Upper lobe of right lung (tissue), 1 donor: ENCODE measurements around the gene CD4. TPM values are rescaled to one million over a fixed set of nuclear protein-coding genes. Genes with fewer than 3 reads are reported as not detected.
"Not testable (repeated sequence)": the region's sequence is repeated elsewhere in the genome, so short reads cannot be mapped to it uniquely, and the experiment has no call there.

Experiments used
- ATAC-seq: fragments of 200-7000 bp; cut with Tn5 transposase; one replicate; pipeline ENCODE4 v1.9.1; 2020; ENCODE audit warnings: mild to moderate bottlenecking, moderate library complexity
- DNase-seq: peaks from one replicate; pipeline ENCODE4 v3.0.0-alpha.2; 2020
- H3K27ac ChIP-seq: fragments of 200-600 bp; one replicate; pipeline ENCODE4 v1.8.0; 2022
- H3K27me3 ChIP-seq: fragments of 200-600 bp; one replicate; pipeline ENCODE4 v1.8.0; 2022; ENCODE audit warnings: mild to moderate bottlenecking
- H3K36me3 ChIP-seq: fragments of 200-600 bp; one replicate; pipeline ENCODE4 v1.8.0; 2022
- H3K4me1 ChIP-seq: fragments of 200-600 bp; one replicate; pipeline ENCODE4 v1.8.0; 2022
- H3K4me3 ChIP-seq: fragments of 200-600 bp; one replicate; pipeline ENCODE4 v1.8.0; 2022; ENCODE audit warnings: mild to moderate bottlenecking
- H3K9me3 ChIP-seq: fragments of 200-600 bp; one replicate; pipeline ENCODE4 v1.8.0; 2022
- intact Hi-C: fragments of 100-400 bp; cut with DNase I; formaldehyde crosslinking; loops from one replicate; pipeline ENCODE4 v1.11.0; 2022
- total RNA-seq: library from RNA; stranded (reverse); fragmentation: NEBNext Ultra II Directional; extraction: Animal tissue kit (Norgen Biotek cat#: 25700); gene quantifications from one replicate; pipeline ENCODE4 v1.2.1, GENCODE V29; 2021
- TF ChIP-seq, protein P1 (sequence below): fragments of 200-600 bp; IDR thresholded peaks from one replicate; pipeline ENCODE4 v1.8.0; 2022; ENCODE audit warnings: antibody characterized with exemption
- donor health status: DM: no; HTN: yes; CAD: no; lungs with severe emphysema.

The CD4 gene
- total RNA-seq, 1 donor from 2014 or later, result 67.6 TPM

DNA sequence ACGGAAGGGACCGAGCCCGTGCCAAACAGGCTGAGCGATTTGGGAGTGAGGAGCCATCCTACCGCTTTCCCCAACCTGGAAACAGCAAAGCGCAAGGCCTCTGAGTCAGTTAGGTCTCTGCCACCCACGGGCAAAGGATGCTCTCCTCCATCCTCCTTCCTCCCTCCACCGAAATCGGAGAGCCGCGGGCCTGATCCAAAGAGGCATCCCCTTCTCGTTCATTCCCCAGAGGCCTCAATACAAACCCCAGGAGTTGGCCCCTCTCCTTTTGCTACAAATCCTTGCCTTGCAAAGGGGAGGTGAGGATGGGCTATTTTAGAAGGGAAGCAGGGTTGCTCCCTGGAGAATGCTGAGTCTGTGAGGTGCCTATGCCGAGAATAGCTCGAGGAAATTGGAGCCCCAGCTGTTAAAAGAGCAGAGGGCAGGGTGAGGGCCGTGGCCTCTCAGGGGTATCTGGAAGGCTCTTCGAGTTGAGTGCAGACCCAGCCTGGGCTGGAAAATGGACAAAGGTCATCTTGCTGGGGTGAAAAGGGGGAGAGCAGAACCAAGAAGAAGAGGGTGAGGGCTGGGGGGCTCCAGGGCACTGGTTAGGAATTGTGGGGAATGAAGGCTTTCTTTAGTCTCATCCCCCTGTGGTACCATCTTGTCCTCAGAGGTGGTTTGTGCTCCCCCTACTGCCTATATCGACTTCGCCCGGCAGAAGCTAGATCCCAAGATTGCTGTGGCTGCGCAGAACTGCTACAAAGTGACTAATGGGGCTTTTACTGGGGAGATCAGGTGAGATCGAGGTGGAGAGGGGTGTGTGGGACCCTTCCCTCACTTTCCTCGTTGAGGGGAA is 79.1 kb downstream of the CD4 start:
- Histone ChIP-seq H3K36me3 (peaks cover 43% of the 10 kb centered on the region), H3K27ac (peak overlapping the region; percentile 96), H3K4me3 (peak overlapping the region; percentile 100), H3K4me1 (peaks cover 39% of the 10 kb centered on the region), H3K9me3 (no peaks in the 10 kb centered on the region), H3K27me3 (no peaks in the 10 kb centered on the region)
- DNase-seq (no peak), ATAC-seq (no peak)
- TF ChIP-seq, protein P1, sequence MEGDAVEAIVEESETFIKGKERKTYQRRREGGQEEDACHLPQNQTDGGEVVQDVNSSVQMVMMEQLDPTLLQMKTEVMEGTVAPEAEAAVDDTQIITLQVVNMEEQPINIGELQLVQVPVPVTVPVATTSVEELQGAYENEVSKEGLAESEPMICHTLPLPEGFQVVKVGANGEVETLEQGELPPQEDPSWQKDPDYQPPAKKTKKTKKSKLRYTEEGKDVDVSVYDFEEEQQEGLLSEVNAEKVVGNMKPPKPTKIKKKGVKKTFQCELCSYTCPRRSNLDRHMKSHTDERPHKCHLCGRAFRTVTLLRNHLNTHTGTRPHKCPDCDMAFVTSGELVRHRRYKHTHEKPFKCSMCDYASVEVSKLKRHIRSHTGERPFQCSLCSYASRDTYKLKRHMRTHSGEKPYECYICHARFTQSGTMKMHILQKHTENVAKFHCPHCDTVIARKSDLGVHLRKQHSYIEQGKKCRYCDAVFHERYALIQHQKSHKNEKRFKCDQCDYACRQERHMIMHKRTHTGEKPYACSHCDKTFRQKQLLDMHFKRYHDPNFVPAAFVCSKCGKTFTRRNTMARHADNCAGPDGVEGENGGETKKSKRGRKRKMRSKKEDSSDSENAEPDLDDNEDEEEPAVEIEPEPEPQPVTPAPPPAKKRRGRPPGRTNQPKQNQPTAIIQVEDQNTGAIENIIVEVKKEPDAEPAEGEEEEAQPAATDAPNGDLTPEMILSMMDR, result no peak
- intact Hi-C loops, result no loop called here

- Histone ChIP-seq H3K4me1 (peaks cover 39% of the 10 kb centered on the region), H3K27ac (no peak overlapping the region), H3K4me3 (peak overlapping the region; percentile 100), H3K9me3 (no peaks in the 10 kb centered on the region), H3K36me3 (peaks cover 34% of the 10 kb centered on the region), H3K27me3 (no peaks in the 10 kb centered on the region)
- TF ChIP-seq, protein P1, result peak; percentile 90
- ATAC-seq, result peak; percentile 21
- peak; percentile 83 for DNase-seq
- intact Hi-C loops, result loop anchor here (10.0 kb wide), 1 partner anchor 65 kb away; no protein-coding TSS in a partner anchor
These were observed 80.0 kb downstream of the CD4 start for GRCh38 chr12:6869049-6870021.

GRCh38 chr12:6870304-6870703 is 81.0 kb downstream of the CD4 start:
- H3K4me3 ChIP-seq, H3K9me3 ChIP-seq, H3K27me3 ChIP-seq, DNase-seq, ATAC-seq, H3K27ac ChIP-seq: not testable (repeated sequence)
- H3K36me3 ChIP-seq, result peaks cover 27% of the 10 kb centered on the region
- H3K4me1 ChIP-seq, result peaks cover 39% of the 10 kb centered on the region
- intact Hi-C loops, result loop anchor here (10.0 kb wide), 1 partner anchor 64 kb away; no protein-coding TSS in a partner anchor

Other genes with a start within 250 kb of the CD4 start
- gene IFFO1, start 233.5 kb upstream of the CD4 start, total RNA-seq, result 23.5 TPM
- 32.2 TPM for gene NOP2, start 221.2 kb upstream of the CD4 start, total RNA-seq
- 160 TPM for gene CHD4, start 182.1 kb upstream of the CD4 start, total RNA-seq
- 2.5 TPM for gene LPAR5, start 153.6 kb upstream of the CD4 start, total RNA-seq
- 3.8 TPM for gene ACRBP, start 142.1 kb upstream of the CD4 start, total RNA-seq
- 38.0 TPM for gene ING4, start 126.4 kb upstream of the CD4 start, total RNA-seq
- 53.6 TPM for gene ZNF384, start 100.2 kb upstream of the CD4 start, total RNA-seq
- gene PIANP, start 88.7 kb upstream of the CD4 start, total RNA-seq, result 0.20 TPM
- 57.9 TPM for gene COPS7A, start 65.5 kb upstream of the CD4 start, total RNA-seq
- 118 TPM for gene MLF2, start 36.4 kb upstream of the CD4 start, total RNA-seq
- 323 TPM for gene PTMS, start 23.2 kb upstream of the CD4 start, total RNA-seq
- gene LAG3, start 17.0 kb upstream of the CD4 start, total RNA-seq, result 1.5 TPM
- gene GPR162, start 32.3 kb downstream of the CD4 start, total RNA-seq, result 17.1 TPM
- 9.7 TPM for gene P3H3, start 38.9 kb downstream of the CD4 start, total RNA-seq
- 0.32 TPM for gene GNB3, start 51.4 kb downstream of the CD4 start, total RNA-seq
- 1.1 TPM for gene CDCA3, start 61.8 kb downstream of the CD4 start, total RNA-seq
- gene USP5, start 62.6 kb downstream of the CD4 start, total RNA-seq, result 63.9 TPM
- 280 TPM for gene TPI1, start 78.0 kb downstream of the CD4 start, total RNA-seq
- gene SPSB2, start 83.8 kb downstream of the CD4 start, total RNA-seq, result 30.2 TPM
- gene LRRC23, start 115.3 kb downstream of the CD4 start, total RNA-seq, result 13.3 TPM
- gene ENO2, start 125.1 kb downstream of the CD4 start, total RNA-seq, result 41.8 TPM
- gene ATN1, start 138.4 kb downstream of the CD4 start, total RNA-seq, result 149 TPM
- gene RNU7-1, start 154.3 kb downstream of the CD4 start, total RNA-seq, result not detected
- gene C12orf57, start 154.5 kb downstream of the CD4 start, total RNA-seq, result 197 TPM
- 154 TPM for gene PTPN6, start 161.8 kb downstream of the CD4 start, total RNA-seq
- gene PHB2, start 181.1 kb downstream of the CD4 start, total RNA-seq, result 126 TPM
- gene EMG1, start 181.4 kb downstream of the CD4 start, total RNA-seq, result 35.6 TPM
- gene LPCAT3, start 228.9 kb downstream of the CD4 start, total RNA-seq, result 70.5 TPM